Camera-type eye (tissue), 1 donor: ENCODE data around the gene MYO3B. TPM values are rescaled to one million over a fixed set of nuclear protein-coding genes. Genes with fewer than 3 reads are reported as not detected.

Source experiments
- total RNA-seq: library from RNA; depleted of rRNA; stranded (reverse); fragments of >200 nt; gene quantifications from one replicate; pipeline ENCODE4 v1.2.3, GENCODE V29; 2014

Gene MYO3B, protein sequence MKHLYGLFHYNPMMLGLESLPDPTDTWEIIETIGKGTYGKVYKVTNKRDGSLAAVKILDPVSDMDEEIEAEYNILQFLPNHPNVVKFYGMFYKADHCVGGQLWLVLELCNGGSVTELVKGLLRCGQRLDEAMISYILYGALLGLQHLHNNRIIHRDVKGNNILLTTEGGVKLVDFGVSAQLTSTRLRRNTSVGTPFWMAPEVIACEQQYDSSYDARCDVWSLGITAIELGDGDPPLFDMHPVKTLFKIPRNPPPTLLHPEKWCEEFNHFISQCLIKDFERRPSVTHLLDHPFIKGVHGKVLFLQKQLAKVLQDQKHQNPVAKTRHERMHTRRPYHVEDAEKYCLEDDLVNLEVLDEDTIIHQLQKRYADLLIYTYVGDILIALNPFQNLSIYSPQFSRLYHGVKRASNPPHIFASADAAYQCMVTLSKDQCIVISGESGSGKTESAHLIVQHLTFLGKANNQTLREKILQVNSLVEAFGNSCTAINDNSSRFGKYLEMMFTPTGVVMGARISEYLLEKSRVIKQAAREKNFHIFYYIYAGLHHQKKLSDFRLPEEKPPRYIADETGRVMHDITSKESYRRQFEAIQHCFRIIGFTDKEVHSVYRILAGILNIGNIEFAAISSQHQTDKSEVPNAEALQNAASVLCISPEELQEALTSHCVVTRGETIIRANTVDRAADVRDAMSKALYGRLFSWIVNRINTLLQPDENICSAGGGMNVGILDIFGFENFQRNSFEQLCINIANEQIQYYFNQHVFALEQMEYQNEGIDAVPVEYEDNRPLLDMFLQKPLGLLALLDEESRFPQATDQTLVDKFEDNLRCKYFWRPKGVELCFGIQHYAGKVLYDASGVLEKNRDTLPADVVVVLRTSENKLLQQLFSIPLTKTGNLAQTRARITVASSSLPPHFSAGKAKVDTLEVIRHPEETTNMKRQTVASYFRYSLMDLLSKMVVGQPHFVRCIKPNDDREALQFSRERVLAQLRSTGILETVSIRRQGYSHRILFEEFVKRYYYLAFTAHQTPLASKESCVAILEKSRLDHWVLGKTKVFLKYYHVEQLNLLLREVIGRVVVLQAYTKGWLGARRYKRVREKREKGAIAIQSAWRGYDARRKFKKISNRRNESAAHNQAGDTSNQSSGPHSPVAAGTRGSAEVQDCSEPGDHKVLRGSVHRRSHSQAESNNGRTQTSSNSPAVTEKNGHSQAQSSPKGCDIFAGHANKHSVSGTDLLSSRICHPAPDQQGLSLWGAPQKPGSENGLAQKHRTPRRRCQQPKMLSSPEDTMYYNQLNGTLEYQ (N-terminal part only)
- total RNA-seq = 9.1 TPM

DNA sequence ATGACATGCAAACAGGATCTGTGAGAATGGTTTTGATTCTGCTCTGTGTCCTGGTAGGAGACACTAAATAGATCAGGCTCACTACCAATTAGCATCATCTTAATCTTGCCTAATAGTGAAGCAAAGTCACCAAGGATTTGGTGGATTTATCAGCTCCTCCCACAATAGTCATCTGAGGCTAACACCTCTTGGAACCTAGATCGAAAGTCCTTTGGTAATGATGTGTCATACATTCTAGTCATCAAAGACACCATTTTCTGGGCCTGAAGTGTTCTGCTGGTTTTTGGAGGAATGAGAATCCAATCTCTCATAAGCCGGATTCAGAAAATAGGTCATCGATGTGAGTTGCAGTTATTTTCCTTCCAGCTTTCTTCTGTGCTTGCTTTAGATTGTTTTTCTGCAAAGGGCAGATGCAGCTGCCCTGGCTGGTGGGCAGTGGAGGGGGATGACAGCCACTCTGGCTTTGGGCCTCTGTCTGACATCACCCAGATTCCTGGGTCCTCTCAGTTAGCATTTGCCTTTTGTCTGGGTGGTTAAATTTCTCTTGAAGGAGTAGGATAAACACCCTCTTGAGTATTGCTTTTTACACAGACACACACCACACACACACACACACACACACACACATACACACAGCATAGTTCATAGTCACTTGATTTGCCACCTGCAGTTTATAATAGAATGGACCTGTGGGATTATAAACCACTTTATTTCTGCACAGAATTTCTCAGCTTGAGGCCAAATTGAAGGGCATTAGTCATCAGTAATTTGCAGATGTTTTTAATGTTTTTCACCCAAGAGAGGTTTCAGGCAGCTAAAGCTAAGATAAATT is at the start of gene MYO3B:
Gene MYO3B (plus strand): TSS at position 198 of the 832 bp plus-strand sequence. CDS start 141 bp downstream, at position 339.

